SK-N-SH (cell line): Measurements from ENCODE around the gene ZGPAT. TPM values are rescaled to one million over a fixed set of nuclear protein-coding genes. Genes with fewer than 3 reads are reported as not detected.

Source experiments
- CTCF ChIA-PET: fragments of 300-600, 350-600 bp; formaldehyde crosslinking; extraction: SDS; loops from one replicate; lab custom pipeline; 2021; lab: Yijun Ruan, JAX
- POLR2A ChIA-PET: fragments of 350-600 bp; sonication (Branson Sonifier 250); formaldehyde crosslinking; extraction: SDS; loops from one replicate; lab custom pipeline; 2020; ENCODE audit warnings: antibody characterized with exemption, inconsistent platforms; lab: Yijun Ruan, JAX
- DNase-seq: peaks from one replicate; pipeline ENCODE4 v3.0.0; 2012
- H2AFZ ChIP-seq: fragments of 200-600 bp; sonication (generic); 2 replicates; pipeline ENCODE4 v1.8.1; 2016; ENCODE audit warnings: antibody characterized with exemption, mild to moderate bottlenecking, low read depth
- H3F3A ChIP-seq: fragments of 200-600 bp; sonication (generic); replicated peaks from 2 replicates; pipeline ENCODE3; 2016; ENCODE audit warnings: antibody characterized with exemption, mild to moderate bottlenecking; ENCODE audit not compliant: insufficient read depth
- H3K27ac ChIP-seq, 2 experiments: fragments of 200-500 bp in 1 of 2; fragments of 200-600 bp in 1 of 2; sonication (Bioruptor generic) in 1 of 2; sonication (generic), shearing (Covaris generic) in 1 of 2; 2 replicates each; pipeline versions ENCODE4 v1.5.1 to v1.6.1; 2014 to 2016; ENCODE audit warnings: low read depth in 2 of 2, inconsistent platforms in 1 of 2, low read length in 1 of 2, mild to moderate bottlenecking in 1 of 2, mixed read lengths in 1 of 2
- H3K27me3 ChIP-seq: fragments of 200-600 bp; sonication (generic), shearing (Covaris generic); 2 replicates; pipeline ENCODE4 v1.6.1; 2016; ENCODE audit warnings: mixed run types; ENCODE audit not compliant: insufficient read depth
- H3K36me3 ChIP-seq, 2 experiments: fragments of 200-500 bp in 1 of 2; fragments of 200-600 bp in 1 of 2; sonication (Bioruptor generic) in 1 of 2; sonication (generic) in 1 of 2; replicated peaks in 1 of 2; 2 replicates each; pipeline versions ENCODE3 to v1.5.1; 2014 to 2016; ENCODE audit warnings: low read length in 1 of 2, mild to moderate bottlenecking in 1 of 2; ENCODE audit not compliant: insufficient read depth in 2 of 2, control insufficient read depth in 1 of 2
- H3K4me1 ChIP-seq, 2 experiments: fragments of 200-500 bp in 1 of 2; fragments of 200-600 bp in 1 of 2; sonication (Bioruptor generic) in 1 of 2; sonication (generic), shearing (Covaris generic) in 1 of 2; 2 replicates each; pipeline versions ENCODE4 v1.5.1 to v1.6.1; 2014 to 2016; ENCODE audit warnings: low read depth in 1 of 2, low read length in 1 of 2, mixed run types in 1 of 2; ENCODE audit not compliant: insufficient read depth in 2 of 2, control insufficient read depth in 1 of 2
- H3K4me2 ChIP-seq: fragments of 200-600 bp; sonication (generic), shearing (Covaris generic); 2 replicates; pipeline ENCODE4 v1.6.1; 2017; ENCODE audit warnings: mixed run types
- H3K4me3 ChIP-seq, 2 experiments: fragments of 200-500 bp in 1 of 2; fragments of 200-600 bp in 1 of 2; sonication (Bioruptor generic) in 1 of 2; sonication (generic), shearing (Covaris generic) in 1 of 2; 2 replicates each; pipeline versions ENCODE4 v1.5.1 to v1.8.1; 2014 to 2016; ENCODE audit warnings: low read depth in 2 of 2, inconsistent platforms in 1 of 2, low read length in 1 of 2, mild to moderate bottlenecking in 1 of 2, mixed read lengths in 1 of 2, moderate library complexity in 1 of 2
- H3K79me2 ChIP-seq: fragments of 200-600 bp; sonication (generic); 2 replicates; pipeline ENCODE4 v1.8.1; 2017; ENCODE audit warnings: mild to moderate bottlenecking; ENCODE audit not compliant: insufficient read depth
- H3K9ac ChIP-seq: fragments of 200-600 bp; sonication (generic); 2 replicates; pipeline ENCODE4 v1.6.1; 2017; ENCODE audit warnings: mixed run types
- H3K9me2 ChIP-seq: fragments of 200-600 bp; sonication (generic); 2 replicates; pipeline ENCODE4 v1.6.1; 2017; ENCODE audit warnings: mixed run types
- H3K9me3 ChIP-seq: fragments of 200-600 bp; sonication (generic); 2 replicates; pipeline ENCODE4 v1.6.1; 2017; ENCODE audit warnings: mixed run types, mild to moderate bottlenecking, moderate library complexity
- H4K20me1 ChIP-seq: fragments of 200-600 bp; sonication (generic); 2 replicates; pipeline ENCODE4 v1.6.1; 2017; ENCODE audit warnings: mild to moderate bottlenecking, mixed run types; ENCODE audit not compliant: insufficient read depth
- CHD2 ChIP-seq: fragments of 150-350 bp; IDR thresholded peaks from 2 replicates; pipeline ENCODE4 v1.6.1; 2018; ENCODE audit warnings: low read length; ENCODE audit not compliant: partially characterized antibody
- CTCF ChIP-seq: fragments of 200-600 bp; sonication (generic); IDR thresholded peaks from 2 replicates; pipeline ENCODE4 v1.6.1; 2017; ENCODE audit warnings: antibody characterized with exemption, mild to moderate bottlenecking, moderate library complexity
- FOSL2 ChIP-seq: IDR thresholded peaks from 2 replicates; pipeline ENCODE4 v1.4.0; 2012; ENCODE audit warnings: low read depth, mild to moderate bottlenecking, moderate library complexity, borderline replicate concordance
- GABPA ChIP-seq: IDR thresholded peaks from 2 replicates; pipeline ENCODE4 v1.4.0; 2012; ENCODE audit warnings: low read depth, mild to moderate bottlenecking
- JUND ChIP-seq: IDR thresholded peaks from 2 replicates; pipeline ENCODE4 v1.4.0; 2012
- MXI1 ChIP-seq: IDR thresholded peaks from 2 replicates; pipeline ENCODE4 v1.6.1; 2012; ENCODE audit warnings: mild to moderate bottlenecking, low read depth, low read length, improper control_type of control experiment
- NFIC ChIP-seq: IDR thresholded peaks from 2 replicates; pipeline ENCODE4 v1.4.0; 2012; ENCODE audit warnings: borderline replicate concordance
- POLR2AphosphoS5 ChIP-seq: IDR thresholded peaks from 2 replicates; pipeline ENCODE4 v1.6.1; 2012; ENCODE audit warnings: low read depth, low read length
- RCOR1 ChIP-seq: fragments of 150-350 bp; IDR thresholded peaks from 2 replicates; pipeline ENCODE4 v1.6.1; 2017; ENCODE audit warnings: antibody characterized with exemption, low read length
- RFX5 ChIP-seq: IDR thresholded peaks from 2 replicates; pipeline ENCODE4 v1.6.1; 2012; ENCODE audit warnings: mild to moderate bottlenecking, improper control_type of control experiment, low read length
- RXRA ChIP-seq: IDR thresholded peaks from 2 replicates; pipeline ENCODE4 v1.4.0; 2012; ENCODE audit warnings: low read depth, mild to moderate bottlenecking, borderline replicate concordance
- TAF1 ChIP-seq: IDR thresholded peaks from 2 replicates; pipeline ENCODE4 v1.6.1; 2012; ENCODE audit warnings: low read depth, mild to moderate bottlenecking, low read length, moderate library complexity, borderline replicate concordance
- TCF12 ChIP-seq: IDR thresholded peaks from 2 replicates; pipeline ENCODE4 v1.4.0; 2012
- TEAD4 ChIP-seq: IDR thresholded peaks from 2 replicates; pipeline ENCODE4 v1.4.0; 2012; ENCODE audit warnings: mild to moderate bottlenecking, borderline replicate concordance; ENCODE audit not compliant: insufficient read depth
- ZBTB33 ChIP-seq: IDR thresholded peaks from 2 replicates; pipeline ENCODE4 v1.4.0; 2012; ENCODE audit warnings: low read depth, borderline replicate concordance
- WGBS: methylation state at CpG from one replicate; pipeline ENCODE4 v1.1.6; 2017; ENCODE audit warnings: low lambda C conversion rate; 5-methylcytosine and 5-hydroxymethylcytosine counted together
- polyA plus RNA-seq, 3 experiments: library from polyadenylated mRNA; depleted of rRNA; stranded (reverse); fragments of >200 nt; gene quantifications; 2 replicates each; pipeline ENCODE4 v1.2.3, GENCODE V29; 2012

Gene ZGPAT
- polyA plus RNA-seq, 1 of the 3 experiments (the other 2 are of a cell fraction), result 33.7 TPM

DNA sequence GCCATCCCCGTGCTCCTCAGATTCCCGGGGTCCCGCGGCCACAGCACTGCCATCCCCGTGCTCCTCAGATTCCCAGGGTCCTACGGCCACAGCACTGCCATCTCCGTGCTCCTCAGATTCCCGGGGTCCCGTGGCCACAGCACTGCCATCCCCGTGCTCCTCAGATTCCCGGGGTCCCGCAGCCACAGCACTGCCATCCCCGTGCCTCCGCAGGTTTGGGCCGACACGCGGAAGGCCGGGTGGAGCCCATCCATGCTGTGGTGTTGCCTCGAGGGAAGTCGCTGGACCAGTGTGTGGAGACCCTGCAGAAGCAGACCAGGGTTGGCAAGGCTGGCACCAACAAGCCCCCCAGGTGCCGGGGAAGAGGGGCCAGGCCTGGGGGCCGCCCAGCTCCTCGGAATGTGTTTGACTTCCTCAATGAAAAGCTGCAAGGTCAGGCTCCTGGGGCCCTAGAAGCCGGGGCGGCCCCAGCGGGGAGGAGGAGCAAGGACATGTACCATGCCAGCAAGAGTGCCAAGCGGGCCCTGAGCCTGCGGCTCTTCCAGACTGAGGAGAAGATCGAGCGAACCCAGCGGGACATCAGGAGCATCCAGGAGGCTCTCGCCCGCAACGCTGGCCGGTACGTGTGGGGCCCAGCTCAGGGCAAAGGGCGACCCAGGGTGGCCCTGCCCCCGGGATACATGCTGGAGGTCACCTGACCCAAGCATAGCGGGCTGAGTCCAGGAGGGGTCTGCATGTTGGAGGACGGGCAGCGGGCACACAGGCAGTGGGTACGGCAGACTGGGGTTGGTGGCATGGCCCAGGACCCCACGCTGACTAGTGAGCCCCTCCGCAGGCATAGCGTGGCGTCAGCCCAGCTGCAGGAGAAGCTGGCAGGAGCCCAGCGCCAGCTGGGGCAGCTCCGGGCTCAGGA, 27.4 kb downstream of the ZGPAT start (continued):
- TF ChIP-seq ZBTB33, result no peak
- no peak for TF ChIP-seq RCOR1
- TF ChIP-seq TCF12, result no peak
- no peak for TF ChIP-seq TEAD4
- TF ChIP-seq GABPA, result no peak
- no peak for TF ChIP-seq CHD2
- TF ChIP-seq CTCF, result no peak
- TF ChIP-seq JUND, result no peak
- TF ChIP-seq RFX5, result no peak

DNA sequence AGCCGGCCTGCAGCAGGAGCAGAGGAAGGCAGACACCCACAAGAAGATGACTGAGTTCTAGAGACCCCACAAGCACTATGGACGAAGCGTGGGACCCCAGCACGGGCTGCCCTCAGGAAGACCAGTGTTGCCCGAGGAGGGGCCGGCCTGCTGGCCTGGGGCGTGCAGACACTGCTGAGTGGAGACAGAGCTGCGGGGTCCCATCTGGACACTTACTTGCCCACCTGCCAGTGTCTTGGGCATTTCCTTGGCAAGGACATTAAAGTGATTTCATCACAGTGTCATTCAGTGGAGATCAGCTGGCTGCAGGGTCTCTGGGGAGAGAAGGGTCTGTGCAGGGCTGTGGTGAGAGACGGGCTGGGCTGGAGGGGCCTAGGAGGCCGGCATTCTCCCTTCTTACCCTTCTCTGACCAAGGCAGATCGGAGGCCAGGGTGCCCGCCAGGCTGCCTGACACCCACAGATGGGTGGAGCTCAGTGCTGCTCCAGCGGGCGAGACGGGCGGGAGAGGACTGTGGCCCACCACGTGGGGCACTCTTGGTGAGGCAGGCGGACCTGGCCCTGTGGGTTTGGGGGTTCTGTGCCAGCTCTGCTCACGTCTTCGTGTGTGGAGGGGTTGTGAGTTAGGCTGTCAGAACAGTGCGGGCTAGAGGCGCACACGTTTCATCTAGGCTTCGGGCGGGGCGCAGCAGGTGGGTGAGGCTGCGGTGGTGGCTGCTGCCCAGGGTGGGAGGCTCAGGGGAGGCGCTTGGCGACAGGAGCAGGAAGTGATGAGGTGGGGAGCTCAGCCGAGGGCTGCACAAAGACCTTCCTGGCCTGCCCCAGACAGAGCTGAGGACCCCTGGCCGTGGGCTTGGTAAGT, 28.2 kb downstream of the ZGPAT start, which contains the start of gene LIME1:
Gene LIME1 (plus strand): TSS at position 806 of the 860 bp plus-strand sequence. CDS start 886 bp downstream, outside the sequence.
- no peak within 1 kb of the TSS for H3K9ac ChIP-seq
- H3K4me3 ChIP-seq, result no peak within 1 kb of the TSS
- peak; percentile 28 for DNase-seq
- peaks cover 0 to 5% of the 10 kb centered on the region in 2 experiments; a peak in 1 of 4 replicates for H3K4me1 ChIP-seq
- H3K36me3 ChIP-seq, result peaks cover 0 to 18% of the 10 kb centered on the region in 2 experiments
- H3K79me2 ChIP-seq, result peaks cover 16% of the 10 kb centered on the region
- H3F3A ChIP-seq, result peaks cover 17% of the 10 kb centered on the region
- POLR2A ChIA-PET, result interaction anchor here (0.6 kb wide), 1 partner anchor 39 kb away, joined by 3 read pairs; no protein-coding TSS in a partner anchor
- peaks cover 8% of the 10 kb centered on the region; the same call in 1 of the 2 replicates for H4K20me1 ChIP-seq
- no peaks in the 10 kb centered on the region for H3K9me2 ChIP-seq
- TF ChIP-seq RFX5 (no peak), FOSL2 (no peak), MXI1 (no peak), RXRA (no peak), NFIC (no peak), GABPA (no peak), ZBTB33 (no peak), TEAD4 (no peak), JUND (no peak), RCOR1 (no peak), POLR2AphosphoS5 (no peak), TAF1 (no peak)
- TF ChIP-seq, all 33 proteins: peak for 0
- no peak within 1 kb of the TSS for H3K4me2 ChIP-seq
- no peak within 1 kb of the TSS for H3K27ac ChIP-seq
- H2AFZ ChIP-seq, result no peak within 1 kb of the TSS
- no peaks in the 10 kb centered on the region for H3K9me3 ChIP-seq
- 100% methylated on average over 5 of the region's 31 CpGs for WGBS
- H3K27me3 ChIP-seq, result no peaks in the 10 kb centered on the region
- CTCF ChIA-PET, result interaction anchor here (1.4 to 1.7 kb wide), 2 partner anchors 11 to 39 kb away, joined by 3 to 6 read pairs; no protein-coding TSS in a partner anchor
